GM21526 (cell line): ENCODE results near the gene CP.
A peak's percentile ranks its signal among the peaks of the same experiment; 100 is the strongest.
"Not testable (repeated sequence)": the region's sequence is repeated elsewhere in the genome, so short reads cannot be mapped to it uniquely, and the experiment has no call there.

Experiments
- ATAC-seq: cut with Tn5 transposase; IDR thresholded peaks from one replicate; pipeline ENCODE4 v1.9.1; 2021; ENCODE audit warnings: moderate library complexity; ENCODE audit not compliant: unreplicated experiment, low FRiP score

CP gene

DNA sequence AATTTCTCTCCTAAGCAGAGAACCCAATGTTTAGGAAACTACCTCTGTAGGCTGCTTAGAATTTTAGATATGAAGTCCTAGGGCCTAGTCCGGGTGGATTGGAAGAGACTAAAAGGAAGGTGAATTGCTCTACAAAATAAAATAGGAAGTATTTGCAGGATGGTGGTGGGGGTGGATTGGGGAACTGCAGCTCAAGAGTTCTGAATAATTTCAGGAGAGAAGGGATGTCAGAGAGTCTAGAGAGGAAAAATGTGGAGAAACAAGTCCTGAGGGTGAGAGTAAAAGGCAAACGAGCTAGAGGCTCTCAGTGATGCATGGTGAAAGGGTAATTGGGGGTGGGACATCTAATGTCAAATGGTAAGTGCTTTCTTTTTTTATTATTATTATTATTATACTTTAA, 10.2 kb upstream of the CP start:
- no peak for ATAC-seq

DNA sequence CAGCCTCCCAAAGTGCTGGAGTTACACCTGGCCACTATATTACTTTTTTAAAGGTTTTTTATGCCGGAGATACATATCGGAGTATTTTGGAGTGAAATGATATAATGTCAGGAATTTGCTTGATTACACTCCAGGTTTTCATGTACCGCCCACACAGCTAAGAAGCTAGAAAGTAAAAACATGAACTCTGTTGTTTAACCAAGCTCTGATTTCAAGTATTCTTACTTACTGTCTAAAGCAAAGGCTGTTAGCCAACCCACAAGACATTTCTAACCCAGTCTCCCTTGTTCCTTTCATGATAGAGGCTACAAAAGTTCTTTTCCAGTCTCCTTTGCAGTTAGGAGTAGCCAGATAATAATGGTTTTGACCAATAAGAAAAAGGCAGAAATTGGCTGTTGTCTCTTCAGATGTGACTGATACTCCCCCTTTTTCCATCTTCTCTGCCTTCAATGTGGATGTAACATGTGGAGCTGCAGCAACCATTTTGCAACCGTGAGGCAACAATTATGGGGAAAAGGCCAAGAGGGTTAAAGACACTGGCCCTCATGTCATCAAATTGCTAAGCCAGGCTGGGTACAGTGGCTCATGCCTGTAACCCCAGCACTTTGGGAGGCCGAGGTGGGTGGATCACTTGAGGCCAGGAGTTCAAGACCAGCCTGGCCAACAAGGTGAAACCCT, 6.1 kb upstream of the CP start:
- ATAC-seq = no peak

DNA sequence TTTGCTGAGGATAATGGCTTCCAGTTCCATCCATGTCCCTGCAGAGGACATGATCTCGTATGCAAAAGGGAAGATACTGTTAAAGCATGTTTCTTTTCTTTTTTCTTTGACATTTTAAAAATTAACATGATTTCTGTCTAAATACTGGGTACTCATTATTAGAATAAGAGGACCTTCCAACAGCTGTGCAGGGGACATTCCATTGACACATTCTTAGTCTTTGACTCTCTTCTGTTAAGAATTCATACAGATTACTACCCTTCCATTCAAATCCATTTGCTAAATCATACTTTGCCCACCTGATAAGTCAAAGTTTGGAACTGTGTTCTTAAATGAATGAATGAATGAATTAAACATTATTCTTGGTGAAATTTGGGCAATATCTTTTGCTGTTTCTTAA, 5.1 kb upstream of the CP start:
- no peak for ATAC-seq

DNA sequence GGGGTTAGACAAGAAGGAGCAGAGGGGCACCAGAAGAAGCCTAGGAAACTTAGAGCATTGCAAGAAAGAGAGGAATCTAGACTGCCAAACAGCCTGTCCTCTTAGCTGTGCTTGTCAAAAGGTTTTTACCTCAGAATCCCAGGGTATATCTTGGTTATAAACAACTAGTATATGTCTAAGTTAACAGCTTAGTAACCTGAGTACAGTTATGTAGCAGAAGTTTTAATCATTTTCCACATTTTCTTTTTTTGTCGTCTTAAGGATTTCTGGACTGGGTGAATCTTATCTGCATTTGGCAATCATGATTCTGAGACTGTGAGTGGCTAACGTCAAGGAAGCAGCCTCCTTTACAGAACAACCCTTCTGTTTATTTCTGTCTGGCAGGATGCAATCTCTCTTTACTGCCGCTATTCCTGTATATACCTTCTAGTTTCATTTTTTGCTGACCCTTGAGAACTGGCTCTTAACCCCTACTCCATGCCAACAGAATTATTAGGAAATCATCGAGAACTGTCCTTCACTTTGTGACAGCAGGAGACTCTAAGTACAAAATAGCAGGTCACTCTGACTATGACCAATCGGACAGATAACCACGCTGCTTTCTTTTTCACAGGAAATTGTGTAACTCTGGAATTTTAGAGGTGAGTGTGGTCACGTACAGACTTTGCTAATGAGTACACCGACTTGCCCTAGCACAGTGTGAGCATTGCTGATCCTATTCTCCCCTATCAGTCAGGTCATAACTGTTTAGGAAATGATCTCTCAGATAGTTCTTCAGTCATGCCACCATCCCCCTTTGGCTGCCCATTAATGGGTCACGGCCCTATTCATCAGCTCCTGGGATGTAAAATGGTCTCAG, 3.3 kb upstream of the CP start:
- ATAC-seq = peak; percentile 92

DNA sequence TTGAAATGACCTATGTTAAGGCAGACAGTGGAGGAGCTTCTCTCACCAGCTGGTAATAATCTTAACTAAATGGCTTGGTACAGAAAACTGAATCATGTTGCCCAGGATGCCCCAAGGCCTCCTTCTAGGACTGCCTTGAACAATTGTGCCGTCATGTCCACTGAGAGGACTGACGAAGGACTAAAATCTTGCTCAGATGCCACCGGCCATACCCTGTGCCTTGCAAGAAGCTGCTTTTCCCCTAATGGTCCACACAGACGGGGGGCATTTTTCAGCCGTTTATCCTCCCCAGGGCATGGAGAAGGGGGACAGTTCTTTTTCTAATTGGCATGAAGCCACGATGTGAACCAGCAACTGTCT, 1.8 kb upstream of the CP start:
- ATAC-seq = no peak

DNA sequence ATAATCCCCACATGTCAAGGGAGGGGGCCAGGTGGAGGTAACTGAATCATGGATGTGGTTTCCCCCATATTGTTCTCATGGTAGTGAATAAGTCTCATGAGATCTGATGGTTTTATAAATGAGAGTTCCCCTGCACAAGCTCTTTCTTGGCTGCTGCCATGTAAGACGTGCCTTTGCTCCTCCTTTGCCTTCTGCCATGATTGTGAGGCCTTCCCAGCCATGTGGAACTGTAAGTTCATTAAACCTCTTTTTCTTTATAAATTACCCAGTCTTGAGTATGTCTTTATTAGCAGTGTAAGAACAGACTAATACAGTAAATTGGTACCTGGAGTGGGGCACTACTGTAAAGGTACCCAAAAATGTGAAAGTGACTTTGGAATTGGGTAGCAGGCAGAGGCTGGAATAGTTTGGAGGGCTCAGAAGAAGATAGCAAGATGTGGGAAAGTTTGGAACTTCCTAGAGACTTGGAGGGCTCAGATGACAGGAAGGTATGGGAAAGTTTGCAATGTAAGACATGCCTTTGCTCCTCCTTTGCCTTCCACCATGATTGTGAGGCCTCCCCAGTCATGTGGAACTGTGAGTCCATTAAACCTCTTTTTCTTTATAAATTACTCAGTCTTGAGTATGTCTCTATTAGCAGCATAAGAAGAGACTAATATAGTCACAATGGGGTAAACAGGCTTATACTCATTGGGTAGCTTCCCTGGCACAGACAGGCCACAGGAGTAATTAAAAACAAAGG, 2.1 kb downstream of the CP start:
- not testable (repeated sequence) for ATAC-seq

DNA sequence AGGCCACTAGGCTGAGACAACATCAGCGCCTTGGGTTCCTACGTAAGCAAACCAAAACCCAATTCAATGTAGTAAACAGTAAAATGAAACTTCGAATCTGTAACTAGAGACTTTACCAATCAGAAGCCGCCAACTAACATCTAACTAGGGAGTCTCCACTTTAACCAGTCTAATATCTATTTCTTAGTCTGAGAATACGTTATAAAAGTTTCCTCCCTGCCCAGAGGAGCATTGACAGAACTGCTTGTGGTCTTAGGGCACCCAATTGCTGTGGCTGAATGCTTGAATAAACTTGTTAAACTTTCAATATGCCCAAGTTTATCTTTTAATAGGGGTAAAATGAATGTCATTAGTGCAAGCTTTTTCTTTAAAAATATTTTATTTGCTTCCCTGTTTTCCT, 4.3 kb downstream of the CP start:
- no peak for ATAC-seq

DNA sequence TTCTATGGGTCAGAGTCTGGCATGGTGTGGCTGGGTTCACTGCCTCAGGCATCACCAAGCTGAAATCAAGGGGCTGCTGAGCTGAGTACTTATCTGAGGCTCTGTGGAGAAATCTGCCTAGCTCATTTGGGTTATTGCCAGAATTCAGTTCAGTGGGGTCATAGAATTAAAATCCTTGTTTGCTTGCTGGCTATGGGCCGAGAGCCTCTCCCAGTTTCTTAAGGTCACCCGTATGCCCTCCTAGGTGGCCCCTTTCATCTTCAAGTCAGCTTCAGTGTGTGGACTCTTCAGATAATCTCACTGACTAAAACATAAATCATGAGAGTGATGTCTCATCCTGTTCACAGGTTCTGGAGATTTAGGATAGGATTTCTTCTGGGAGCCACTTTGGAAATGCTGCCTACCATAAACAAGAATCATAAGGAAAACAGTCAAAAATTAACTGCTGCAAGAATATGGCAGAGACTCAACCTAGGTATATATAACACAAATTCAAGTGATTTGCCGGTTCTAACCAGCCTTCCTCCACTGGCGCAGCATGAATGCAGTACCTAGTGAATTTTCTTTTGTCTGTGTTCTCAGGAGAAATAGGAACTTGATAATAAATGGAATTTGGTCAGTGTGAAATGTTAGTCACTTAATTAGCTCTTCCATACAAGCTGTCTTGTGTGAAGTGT, 5.3 kb downstream of the CP start:
- ATAC-seq = no peak

DNA sequence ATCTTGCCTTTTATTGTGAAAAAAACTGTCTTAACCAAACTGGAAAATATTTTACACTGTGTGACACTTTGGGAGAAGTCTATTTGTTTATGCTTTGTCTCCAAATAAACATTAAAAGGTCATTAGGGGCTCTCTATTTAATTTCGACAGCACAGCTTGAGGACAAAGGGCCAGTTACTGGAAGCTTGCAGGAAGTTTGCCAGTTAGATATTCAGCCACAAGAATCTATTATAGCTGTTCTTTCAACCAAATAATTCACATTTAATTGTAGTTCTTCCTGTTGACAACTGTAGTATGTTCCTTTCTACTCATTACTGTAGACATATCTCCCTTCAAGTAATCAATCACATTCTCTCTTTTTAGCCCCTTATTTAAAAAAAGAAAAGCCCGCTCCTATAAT, 6.1 kb downstream of the CP start:
- no peak for ATAC-seq

DNA sequence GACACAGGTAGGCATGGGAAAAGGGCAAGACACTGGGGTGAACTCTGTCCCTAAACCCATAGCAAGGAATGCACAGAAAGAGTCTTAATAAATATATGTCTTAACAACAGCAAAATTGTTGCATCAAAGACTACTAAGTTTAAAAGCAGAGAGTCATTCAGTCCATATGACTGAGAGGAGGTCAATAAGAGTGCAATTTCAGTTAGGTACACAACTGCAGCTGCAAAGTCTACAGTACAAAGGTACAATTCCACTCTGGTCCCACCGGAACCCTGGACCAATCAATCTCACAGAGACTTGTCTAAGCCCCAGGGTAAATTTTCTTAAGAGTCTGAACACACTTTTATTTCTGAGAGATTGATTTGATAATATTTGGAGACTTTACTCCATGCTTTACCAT, 6.9 kb downstream of the CP start:
- ATAC-seq = no peak

DNA sequence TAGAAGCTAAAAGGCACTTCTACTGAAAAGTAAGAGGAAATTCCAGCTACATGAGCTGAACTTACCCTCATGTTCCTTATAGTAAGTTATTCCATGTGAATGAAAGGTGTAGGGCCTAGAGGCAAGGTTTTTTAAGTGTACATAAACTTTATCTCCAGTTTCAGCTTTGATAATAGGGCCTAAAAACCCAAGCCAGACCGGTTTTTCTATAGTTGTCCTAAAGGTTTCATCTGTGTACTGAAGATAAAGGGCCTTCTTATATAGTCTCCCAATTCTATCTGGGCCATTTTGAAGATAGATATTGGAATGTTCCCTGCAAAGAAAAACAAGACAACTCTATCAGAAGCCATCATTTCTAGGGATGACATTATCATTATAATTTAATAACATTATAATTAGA, 9.2 kb downstream of the CP start:
- no peak for ATAC-seq

DNA sequence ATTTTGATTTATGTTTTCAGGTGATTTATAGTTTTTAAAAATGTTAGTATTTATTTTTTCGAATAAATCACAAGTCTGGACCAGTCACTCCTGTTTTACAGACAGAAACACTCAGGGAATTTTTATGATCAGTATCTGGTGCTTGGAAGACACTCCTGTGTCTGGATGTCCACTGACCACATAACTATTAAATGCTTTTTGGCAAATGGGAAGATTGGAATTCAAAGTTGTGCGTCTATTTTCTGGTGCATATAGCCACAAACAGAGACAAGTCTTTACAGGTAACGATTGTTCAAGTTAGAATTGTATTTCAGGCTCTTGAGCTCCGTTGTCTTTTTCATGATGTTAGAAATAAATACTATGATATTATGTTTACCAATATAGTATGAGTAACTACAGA, 12.2 kb downstream of the CP start:
- ATAC-seq = no peak

DNA sequence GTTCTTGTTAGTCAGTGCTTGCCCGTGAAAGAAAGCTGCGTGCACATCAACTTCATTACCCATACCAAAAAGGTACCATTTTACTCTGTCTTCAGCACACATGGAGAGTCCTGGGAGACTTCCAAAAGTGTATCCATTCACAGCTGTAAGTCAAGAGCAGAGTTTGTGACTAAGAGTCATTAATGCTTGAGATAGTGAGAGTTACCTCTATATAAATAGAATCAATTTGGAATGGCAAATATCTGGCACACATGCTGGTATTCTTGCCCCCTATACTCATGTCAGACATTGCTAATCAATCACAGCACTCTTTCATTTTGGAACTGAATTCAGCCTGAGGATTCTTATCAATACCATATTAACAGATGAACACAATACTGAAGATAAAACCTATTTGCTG, 14.2 kb downstream of the CP start:
- ATAC-seq = no peak

DNA sequence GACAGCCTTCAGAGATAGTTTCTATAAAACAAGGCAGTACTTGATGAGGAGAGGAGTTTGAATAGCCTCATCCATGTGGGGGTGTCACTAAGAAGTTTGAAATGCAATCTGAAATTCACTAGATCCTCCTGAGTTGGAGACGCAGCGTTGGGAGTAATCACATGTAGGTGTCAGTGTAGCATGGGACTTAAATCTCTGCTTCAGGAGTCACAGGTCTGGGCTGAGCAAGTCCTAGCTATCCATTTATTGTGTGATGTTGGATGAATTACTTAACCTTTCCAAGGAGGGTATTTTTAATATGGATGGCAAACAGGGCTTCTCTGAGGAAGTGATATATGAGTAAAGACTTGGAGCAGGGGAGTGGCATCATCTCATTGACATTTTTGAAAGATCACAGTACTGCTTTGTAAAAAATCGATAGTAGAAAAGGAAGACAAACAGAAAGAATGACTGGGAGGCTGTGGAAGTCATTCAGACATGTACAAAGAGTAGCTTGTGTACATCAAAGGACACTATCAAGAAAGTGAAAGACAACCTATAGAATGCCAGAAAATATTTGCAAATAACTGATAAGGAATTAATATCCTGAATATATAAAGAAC, 17.1 kb downstream of the CP start:
- ATAC-seq = no peak

DNA sequence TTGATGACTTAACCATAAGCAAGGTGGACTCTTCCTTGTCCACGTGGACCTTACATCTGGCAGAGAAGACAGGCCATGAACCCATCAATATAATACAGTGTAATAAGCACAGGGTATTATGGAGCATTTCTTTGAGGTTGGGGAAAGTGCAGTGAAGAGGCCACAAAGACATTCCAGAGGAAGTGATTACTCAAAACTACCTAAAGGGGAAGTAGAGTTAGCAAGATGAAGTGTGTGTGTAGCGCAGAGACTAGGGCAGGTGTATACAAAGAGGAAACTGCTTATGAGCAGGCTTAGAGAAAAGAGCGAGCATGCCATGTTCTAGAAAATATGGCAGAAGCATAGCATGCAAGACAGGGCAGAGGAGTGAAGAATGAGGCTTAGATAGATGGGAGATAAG, 17.9 kb downstream of the CP start:
- ATAC-seq = peak; percentile 99

DNA sequence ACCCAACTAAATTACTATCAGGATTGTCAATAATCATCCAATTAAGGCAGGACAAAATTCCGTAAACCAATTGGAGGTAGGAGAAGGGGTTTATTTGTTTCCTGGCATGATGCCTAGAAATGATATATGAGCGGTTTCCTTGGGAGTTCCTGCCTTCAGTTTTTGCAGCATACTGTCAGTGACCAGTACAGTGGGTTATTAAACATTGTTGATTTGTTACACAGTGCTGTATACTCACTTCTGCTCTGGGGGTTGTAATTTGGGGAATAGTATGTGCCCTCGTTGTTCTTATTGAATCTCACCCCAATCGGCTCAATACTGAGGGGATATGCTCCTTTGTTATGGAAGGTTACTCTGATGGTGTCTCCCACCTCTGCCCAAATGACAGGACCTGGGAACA, 22.2 kb downstream of the CP start:
- ATAC-seq = no peak

DNA sequence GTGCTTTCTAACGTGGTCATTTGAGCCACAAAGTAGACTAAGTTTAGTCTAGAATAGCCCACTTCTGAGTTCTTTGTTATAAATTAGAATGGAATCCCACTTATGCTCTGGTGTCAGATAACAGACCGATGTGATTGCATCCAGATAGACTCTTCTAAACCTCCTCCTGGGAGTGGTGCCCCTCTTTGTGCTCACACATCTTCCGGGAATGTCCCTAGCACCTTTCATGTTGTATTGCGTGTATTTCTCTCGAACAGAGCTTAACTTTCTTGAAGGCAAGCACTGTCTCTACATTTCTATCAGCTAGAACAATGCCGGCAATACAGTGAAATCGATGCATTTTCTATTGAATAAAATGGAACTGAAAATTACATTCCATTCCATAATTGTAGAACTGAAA, 23.0 kb downstream of the CP start:
- no peak for ATAC-seq

DNA sequence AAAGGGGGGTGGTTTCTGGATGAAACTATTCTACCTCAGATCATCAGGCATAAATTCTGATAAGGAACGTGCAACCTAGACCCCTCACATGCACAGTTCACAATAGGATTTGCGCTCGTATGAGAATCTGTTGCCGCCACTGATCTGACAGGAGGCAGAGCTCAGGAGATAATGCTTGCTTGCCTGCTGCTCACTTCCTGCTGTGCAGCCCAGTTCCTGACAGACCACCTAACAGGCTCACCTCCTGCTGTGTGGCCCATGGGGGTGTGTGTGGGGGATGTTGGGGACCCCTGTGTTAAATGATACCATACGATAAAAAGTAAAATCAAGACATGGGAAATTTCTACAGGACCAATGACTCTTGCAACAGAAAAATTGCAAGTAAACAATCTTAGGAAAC, 24.0 kb downstream of the CP start:
- no peak for ATAC-seq

DNA sequence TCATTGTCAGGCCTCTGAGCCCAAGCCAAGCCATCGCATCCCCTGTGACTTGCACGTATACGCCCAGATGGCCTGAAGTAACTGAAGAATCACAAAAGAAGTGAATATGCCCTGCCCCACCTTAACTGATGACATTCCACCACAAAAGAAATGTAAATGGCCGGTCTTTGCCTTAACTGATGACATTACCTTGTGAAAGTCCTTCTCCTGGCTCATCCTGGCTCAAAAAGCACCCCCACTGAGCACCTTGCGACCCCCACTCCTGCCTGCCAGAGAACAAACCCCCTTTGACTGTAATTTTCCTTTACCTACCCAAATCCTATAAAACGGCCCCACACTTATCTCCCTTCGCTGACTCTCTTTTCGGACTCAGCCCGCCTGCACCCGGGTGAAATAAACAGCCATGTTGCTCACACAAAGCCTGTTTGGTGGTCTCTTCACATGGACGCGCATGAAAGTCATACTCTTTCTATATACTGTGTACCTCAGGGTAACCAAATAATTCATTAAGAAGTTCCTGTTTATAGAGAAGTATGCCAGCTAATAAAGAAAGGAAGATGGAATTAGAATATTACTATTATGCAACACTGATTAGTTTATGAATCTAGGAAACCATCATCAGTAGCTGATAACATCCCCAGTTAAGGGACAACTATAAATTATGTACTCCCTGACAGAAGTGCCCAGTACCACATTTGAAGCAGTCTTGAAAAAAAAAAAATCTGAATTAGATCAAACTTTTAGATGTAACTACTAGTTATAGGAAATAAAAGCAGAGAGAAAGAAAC, 24.6 kb downstream of the CP start:
- ATAC-seq = not testable (repeated sequence)

DNA sequence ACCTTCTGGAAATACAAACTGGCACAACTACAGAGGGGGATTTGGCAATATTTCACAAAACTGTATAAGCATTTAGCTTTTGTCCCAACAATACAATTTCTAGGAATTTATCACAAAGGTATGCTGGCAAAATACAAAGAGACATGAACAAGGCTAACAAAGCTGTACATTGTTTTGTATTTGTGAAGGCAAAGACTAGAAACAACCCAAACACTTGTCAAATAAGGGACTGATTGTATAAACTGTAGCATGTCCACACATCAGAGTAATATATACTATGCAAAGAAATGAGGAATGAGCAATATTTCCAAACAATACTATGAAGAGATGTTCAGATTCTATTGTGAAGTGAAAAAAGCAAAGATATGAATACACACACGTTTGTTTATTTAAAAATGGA, 26.4 kb downstream of the CP start:
- ATAC-seq = no peak
